ENCODE measurements around the gene CRYBA2. TPM values are rescaled to one million over a fixed set of nuclear protein-coding genes. Genes with fewer than 3 reads are reported as not detected.

CRYBA2 gene
- total RNA-seq, 1 donor, result not detected

- no peak for DNase-seq (ENCODE audit: low read depth in 2 of 3, low spot score in 2 of 3)
Observed at GRCh38 chr2:218958276-218958675, 34.9 kb downstream of the CRYBA2 start.

GRCh38 chr2:218957671-218958070, 35.6 kb downstream of the CRYBA2 start:
- no peak for DNase-seq (ENCODE audit: low read depth in 2 of 3, low spot score in 2 of 3)

- no peak for DNase-seq (ENCODE audit: low read depth in 2 of 3, low spot score in 2 of 3)
Observed at GRCh38 chr2:218956039-218956438, 37.2 kb downstream of the CRYBA2 start.

GRCh38 chr2:218954541-218955300, 38.5 kb downstream of the CRYBA2 start:
- DNase-seq (ENCODE audit: low read depth in 2 of 3, low spot score in 2 of 3), result no peak

- no peak for DNase-seq (ENCODE audit: low read depth in 2 of 3, low spot score in 2 of 3)
Observed at GRCh38 chr2:218953366-218953954, 39.8 kb downstream of the CRYBA2 start.

GRCh38 chr2:218952160-218952559, 41.1 kb downstream of the CRYBA2 start:
- no peak for DNase-seq (ENCODE audit: low read depth in 2 of 3, low spot score in 2 of 3)

- no peak for DNase-seq (ENCODE audit: low read depth in 2 of 3, low spot score in 2 of 3)
Observed at GRCh38 chr2:218946621-218947020, 46.6 kb downstream of the CRYBA2 start.

GRCh38 chr2:218944759-218945404, 48.3 kb downstream of the CRYBA2 start:
- DNase-seq (ENCODE audit: low read depth in 2 of 3, low spot score in 2 of 3), result no peak

Small RNAs within 50 kb of the gene (small RNA-seq; reads per million reads assigned to genes)
- not detected for gene MIR375

Other genes starting within 250 kb of the CRYBA2 start
- 0.27 TPM for gene CYP27A1, start 211.3 kb downstream of the CRYBA2 start, total RNA-seq
- not detected for gene PRKAG3, start 161.6 kb downstream of the CRYBA2 start, total RNA-seq
- gene WNT6, start 133.6 kb downstream of the CRYBA2 start, total RNA-seq, result 0.27 TPM
- 1.1 TPM for gene WNT10A, start 112.6 kb downstream of the CRYBA2 start, total RNA-seq
- under 0.01 TPM for gene CDK5R2, start 33.8 kb downstream of the CRYBA2 start, total RNA-seq
- gene FEV, start 8.2 kb downstream of the CRYBA2 start, total RNA-seq, result not detected
- gene CFAP65, start 48.1 kb upstream of the CRYBA2 start, total RNA-seq, result not detected
- 0.27 TPM for gene IHH, start 67.5 kb upstream of the CRYBA2 start, total RNA-seq
- 27.2 TPM for gene NHEJ1, start 167.4 kb upstream of the CRYBA2 start, total RNA-seq
- 0.27 TPM for gene SLC23A3, start 176.6 kb upstream of the CRYBA2 start, total RNA-seq
- 60.1 TPM for gene CNPPD1, start 183.5 kb upstream of the CRYBA2 start, total RNA-seq
- 108 TPM for gene RETREG2, start 184.9 kb upstream of the CRYBA2 start, total RNA-seq
- 87.8 TPM for gene ZFAND2B, start 213.4 kb upstream of the CRYBA2 start, total RNA-seq
- 11.3 TPM for gene ABCB6, start 225.5 kb upstream of the CRYBA2 start, total RNA-seq
- gene ATG9A, start 236.2 kb upstream of the CRYBA2 start, total RNA-seq, result 56.8 TPM
- 38.5 TPM for gene ANKZF1, start 236.4 kb upstream of the CRYBA2 start, total RNA-seq

Measured in hematopoietic multipotent progenitor cell (in vitro differentiated cells).